ENCODE data around the gene UBE2G1. TPM values are rescaled to one million over a fixed set of nuclear protein-coding genes. Genes with fewer than 3 reads are reported as not detected.

The UBE2G1 gene
- total and polyA plus RNA-seq, 2 donors (not counting 1 experiment from before 2014, with no cell fraction given) = 27.1 to 76.0 TPM

- Histone ChIP-seq H3K27ac (ENCODE audit: low read length in 2 of 2) (peak overlapping the region; percentile 63 to 89), H3K9ac (ENCODE audit: low read length) (peak overlapping the region; percentile 93), H3K4me3 (ENCODE audit: control extremely low read depth in 1 of 5, extremely low read depth in 1 of 5, insufficient read depth in 1 of 5, low read depth in 2 of 5, low read length in 4 of 5) (peak overlapping the region; percentile 40 to 97 (median 90)), H3K9me3 (ENCODE audit: control extremely low read depth in 1 of 3, control insufficient read depth in 2 of 3, insufficient read depth in 1 of 3, low read length in 2 of 3) (no peaks in the 10 kb centered on the region), H3K27me3 (replicated peaks in 1 of 4; ENCODE audit: control extremely low read depth in 1 of 4, control insufficient read depth in 3 of 4, insufficient read depth in 4 of 4, low read length in 3 of 4) (no peaks in the 10 kb centered on the region), H4K20me1 (ENCODE audit: control insufficient read depth, insufficient read depth, low read length, poor library complexity, severe bottlenecking) (peaks cover 48% of the 10 kb centered on the region), H3K36me3 (replicated peaks in 1 of 2; ENCODE audit: control extremely low read depth in 1 of 2, control insufficient read depth in 1 of 2, extremely low read depth in 1 of 2, insufficient read depth in 2 of 2, low read length in 1 of 2) (peaks cover 0 to 2% of the 10 kb centered on the region in 2 experiments), H3K4me1 (ENCODE audit: control insufficient read depth in 2 of 2, insufficient read depth in 2 of 2, low read length in 2 of 2) (peaks cover 10 to 33% of the 10 kb centered on the region in 2 donors), H3K79me2 (ENCODE audit: control insufficient read depth, insufficient read depth, low read length) (peaks cover 48% of the 10 kb centered on the region), H3K4me2 (replicated peaks; ENCODE audit: low read depth, low read length, poor library complexity, severe bottlenecking) (peak overlapping the region; percentile 91), H2AFZ (ENCODE audit: insufficient read depth, low read depth, low read length, poor library complexity, severe bottlenecking) (peak overlapping the region; percentile 77)
- intact Hi-C loops (cut with micrococcal nuclease) = loop anchor here (1.0 to 5.0 kb wide), 6 partner anchors 10 to 518 kb away; partner anchors contain the start of genes ANKFY1 and NCBP3
- Mint-ChIP-seq H3K4me1 (peaks cover 46% of the 10 kb centered on the region), H3K4me3 (no peak overlapping the region), H3K9me3 (ENCODE audit: insufficient read depth) (no peaks in the 10 kb centered on the region), H3K27me3 (no peaks in the 10 kb centered on the region), H3K27ac (peak overlapping the region; percentile 63)
- ChIA-PET CTCF (interaction anchor here (0.7 to 2.5 kb wide), 5 partner anchors 10 to 150 kb away, joined by 3 to 13 read pairs (median 5); no protein-coding TSS in a partner anchor), POLR2A (interaction anchor here (0.6 to 2.4 kb wide), 7 partner anchors 10 to 1973 kb away, joined by 3 to 19 read pairs (median 3); partner anchors contain the start of genes CYB5D2 and ZZEF1)
- under 1% methylated on average over 79 of the region's 82 CpGs for WGBS (ENCODE audit: insufficient coverage)
- DNase-seq (no peak), ATAC-seq (ENCODE audit: low read depth) (peak; percentile 5)
- TF ChIP-seq EZH2 (IDR thresholded peaks at IDR 0.05; ENCODE audit: borderline replicate concordance, insufficient read depth, low read depth, low read length, poor library complexity, severe bottlenecking) = no peak
- TF ChIP-seq, protein P1, sequence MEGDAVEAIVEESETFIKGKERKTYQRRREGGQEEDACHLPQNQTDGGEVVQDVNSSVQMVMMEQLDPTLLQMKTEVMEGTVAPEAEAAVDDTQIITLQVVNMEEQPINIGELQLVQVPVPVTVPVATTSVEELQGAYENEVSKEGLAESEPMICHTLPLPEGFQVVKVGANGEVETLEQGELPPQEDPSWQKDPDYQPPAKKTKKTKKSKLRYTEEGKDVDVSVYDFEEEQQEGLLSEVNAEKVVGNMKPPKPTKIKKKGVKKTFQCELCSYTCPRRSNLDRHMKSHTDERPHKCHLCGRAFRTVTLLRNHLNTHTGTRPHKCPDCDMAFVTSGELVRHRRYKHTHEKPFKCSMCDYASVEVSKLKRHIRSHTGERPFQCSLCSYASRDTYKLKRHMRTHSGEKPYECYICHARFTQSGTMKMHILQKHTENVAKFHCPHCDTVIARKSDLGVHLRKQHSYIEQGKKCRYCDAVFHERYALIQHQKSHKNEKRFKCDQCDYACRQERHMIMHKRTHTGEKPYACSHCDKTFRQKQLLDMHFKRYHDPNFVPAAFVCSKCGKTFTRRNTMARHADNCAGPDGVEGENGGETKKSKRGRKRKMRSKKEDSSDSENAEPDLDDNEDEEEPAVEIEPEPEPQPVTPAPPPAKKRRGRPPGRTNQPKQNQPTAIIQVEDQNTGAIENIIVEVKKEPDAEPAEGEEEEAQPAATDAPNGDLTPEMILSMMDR (IDR thresholded peaks at IDR 0.05) = no peak
These were observed 698 bp downstream of the UBE2G1 start for GRCh38 chr17:4365628-4366326.
